Fibroblast of mammary gland (primary cell): ENCODE measurements around the gene SRBD1.
A peak's percentile ranks its signal among the peaks of the same experiment; 100 is the strongest.

Experiments
- DNase-seq: peaks from one replicate; pipeline ENCODE4 v3.0.0-alpha.2; 2010; ENCODE audit warnings: low read depth
- H3K4me3 ChIP-seq: 2 replicates; pipeline ENCODE4 v1.5.1; 2011; ENCODE audit warnings: low read depth, mild to moderate bottlenecking, low read length, moderate library complexity; ENCODE audit not compliant: control insufficient read depth
- TF ChIP-seq, protein P1 (sequence below): conservative IDR thresholded peaks from 2 replicates; pipeline ENCODE4 v1.5.1; 2011; ENCODE audit warnings: low read depth, low read length, inconsistent platforms; ENCODE audit not compliant: control insufficient read depth, insufficient read depth

Gene SRBD1

GRCh38 chr2:45572979-45573378 is 38.1 kb downstream of the SRBD1 start:
- no peak overlapping the region for H3K4me3 ChIP-seq
- no peak for DNase-seq
- TF ChIP-seq, protein P1, sequence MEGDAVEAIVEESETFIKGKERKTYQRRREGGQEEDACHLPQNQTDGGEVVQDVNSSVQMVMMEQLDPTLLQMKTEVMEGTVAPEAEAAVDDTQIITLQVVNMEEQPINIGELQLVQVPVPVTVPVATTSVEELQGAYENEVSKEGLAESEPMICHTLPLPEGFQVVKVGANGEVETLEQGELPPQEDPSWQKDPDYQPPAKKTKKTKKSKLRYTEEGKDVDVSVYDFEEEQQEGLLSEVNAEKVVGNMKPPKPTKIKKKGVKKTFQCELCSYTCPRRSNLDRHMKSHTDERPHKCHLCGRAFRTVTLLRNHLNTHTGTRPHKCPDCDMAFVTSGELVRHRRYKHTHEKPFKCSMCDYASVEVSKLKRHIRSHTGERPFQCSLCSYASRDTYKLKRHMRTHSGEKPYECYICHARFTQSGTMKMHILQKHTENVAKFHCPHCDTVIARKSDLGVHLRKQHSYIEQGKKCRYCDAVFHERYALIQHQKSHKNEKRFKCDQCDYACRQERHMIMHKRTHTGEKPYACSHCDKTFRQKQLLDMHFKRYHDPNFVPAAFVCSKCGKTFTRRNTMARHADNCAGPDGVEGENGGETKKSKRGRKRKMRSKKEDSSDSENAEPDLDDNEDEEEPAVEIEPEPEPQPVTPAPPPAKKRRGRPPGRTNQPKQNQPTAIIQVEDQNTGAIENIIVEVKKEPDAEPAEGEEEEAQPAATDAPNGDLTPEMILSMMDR: no peak

GRCh38 chr2:45571940-45572339 is 39.1 kb downstream of the SRBD1 start:
- DNase-seq: no peak
- TF ChIP-seq, protein P1: no peak
- H3K4me3 ChIP-seq: no peak overlapping the region

DNA sequence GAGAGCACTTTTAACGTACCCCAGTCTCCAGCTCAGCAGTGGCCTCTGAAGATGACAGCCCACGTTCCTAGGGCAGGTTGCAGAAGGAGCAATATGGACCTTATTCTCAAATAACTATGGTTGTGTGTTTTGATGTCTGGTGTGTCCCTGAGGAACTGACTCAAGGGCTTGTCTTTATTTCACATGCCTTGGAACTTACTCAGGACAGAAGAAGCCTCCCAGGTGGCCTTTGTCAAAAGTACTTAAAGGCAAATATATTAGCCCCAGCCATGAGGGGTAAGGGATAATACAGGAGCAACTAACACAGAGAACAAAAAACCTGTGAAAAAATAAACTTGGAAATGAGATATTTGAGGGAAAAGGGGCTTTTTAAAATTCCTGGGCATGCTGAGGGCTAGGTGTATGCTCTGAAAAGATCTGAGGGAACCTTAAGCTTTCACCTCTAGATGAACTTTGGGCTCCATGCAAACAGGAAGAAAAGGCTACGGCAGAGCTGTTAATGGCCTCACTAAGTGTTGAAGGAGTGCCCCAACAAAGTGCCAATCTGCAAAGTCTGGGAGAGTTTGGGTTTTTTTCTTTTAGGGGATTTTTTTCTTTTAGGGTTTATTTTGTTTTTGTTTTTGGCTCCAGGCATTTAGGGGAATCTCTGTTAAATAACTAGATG is 40.3 kb downstream of the SRBD1 start:
- TF ChIP-seq, protein P1: no peak
- DNase-seq: peak; percentile 58
- no peak overlapping the region for H3K4me3 ChIP-seq

GRCh38 chr2:45568935-45569334 is 42.1 kb downstream of the SRBD1 start:
- no peak overlapping the region for H3K4me3 ChIP-seq
- DNase-seq: no peak
- TF ChIP-seq, protein P1: no peak

GRCh38 chr2:45567974-45568789 is 42.9 kb downstream of the SRBD1 start:
- no peak overlapping the region for H3K4me3 ChIP-seq
- peak; percentile 12 for DNase-seq
- TF ChIP-seq, protein P1: no peak

DNA sequence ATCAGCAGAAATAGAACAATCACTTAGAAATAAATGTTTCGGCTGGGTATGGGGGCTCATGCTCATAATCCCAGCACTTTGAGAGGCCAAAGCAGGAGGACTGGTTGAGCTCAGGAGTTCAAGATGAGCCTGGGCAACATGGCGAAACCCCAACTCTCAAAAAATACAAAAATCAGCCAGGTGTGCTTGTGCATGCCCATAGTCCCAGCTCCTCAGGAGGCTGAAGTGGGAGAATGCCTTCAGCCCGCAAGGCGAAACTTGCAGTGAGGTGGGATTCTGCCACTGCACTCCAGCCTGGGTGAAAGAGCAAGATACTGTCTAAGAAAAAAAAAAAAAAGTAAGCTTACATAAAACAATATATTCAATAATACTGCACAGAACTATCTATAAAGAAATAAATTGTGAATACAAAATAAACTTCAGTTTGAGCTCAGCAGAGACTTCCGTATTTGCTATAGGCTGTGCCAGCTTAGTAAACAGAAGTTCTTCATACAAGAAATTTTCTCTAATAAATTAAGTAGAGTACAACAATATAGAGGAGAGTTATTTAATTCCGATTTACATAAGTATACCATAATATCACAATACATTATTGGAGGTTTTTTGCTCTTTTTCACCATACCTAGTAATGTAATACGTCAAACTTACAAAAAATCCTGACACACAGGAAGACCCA is 43.6 kb downstream of the SRBD1 start:
- no peak overlapping the region for H3K4me3 ChIP-seq
- DNase-seq: no peak
- TF ChIP-seq, protein P1: no peak
